ENCODE results near the gene ASCC2. TPM values are rescaled to one million over a fixed set of nuclear protein-coding genes. Genes with fewer than 3 reads are reported as not detected.
A peak's percentile ranks its signal among the peaks of the same experiment; 100 is the strongest.

Gene ASCC2
- total and polyA plus RNA-seq, 12 donors: 44.8 to 153 (median 74.7) TPM

DNA sequence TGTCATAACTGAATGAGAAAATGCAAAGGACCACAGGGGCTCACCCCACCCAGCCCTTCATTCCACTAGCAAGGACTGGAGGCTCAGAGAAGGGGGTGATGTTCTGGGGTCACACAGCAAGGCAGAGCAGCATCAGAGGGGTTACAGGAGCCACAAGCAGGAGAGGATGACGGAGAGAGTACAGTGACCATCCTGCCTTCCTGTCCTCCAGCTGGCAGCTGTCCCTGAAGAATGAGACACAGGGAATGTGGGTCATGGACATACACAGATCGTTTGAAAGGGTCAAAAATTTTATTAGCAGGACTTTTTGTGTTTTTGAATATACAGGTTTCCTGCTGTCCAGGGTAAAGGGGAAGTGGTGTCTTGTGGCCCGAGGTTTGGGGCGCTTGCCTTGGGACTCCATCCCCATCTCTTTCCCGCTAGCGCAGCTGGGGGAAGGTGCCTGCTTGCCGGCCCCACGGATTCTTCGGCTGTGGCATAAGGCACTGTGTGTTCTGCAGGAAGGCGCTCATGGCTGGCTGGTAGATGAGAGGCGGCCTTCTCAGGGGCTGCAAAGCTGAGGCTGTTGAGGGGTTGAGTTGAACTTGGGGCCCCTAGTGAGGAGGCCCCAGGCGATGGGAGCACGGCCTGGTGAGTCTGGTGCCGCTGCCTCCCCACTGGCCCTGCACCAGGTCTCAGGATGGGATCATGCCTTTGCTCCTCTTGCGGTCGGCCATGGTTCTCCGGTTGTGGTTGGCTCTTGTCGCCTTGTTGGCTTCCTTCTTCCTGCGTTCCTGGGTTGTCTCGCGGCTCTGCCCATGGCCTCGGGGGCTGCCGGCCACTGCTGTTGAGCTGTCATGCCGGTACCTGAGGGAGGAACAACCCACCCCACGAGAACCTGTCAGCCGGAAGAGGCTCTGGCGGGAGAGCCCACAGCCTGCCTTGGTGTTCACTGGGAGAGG, 49.5 kb downstream of the ASCC2 start:
- H3K9me3 ChIP-seq (replicated peaks in 1 of 3): no peaks in the 10 kb centered on the region
- peak; percentile 59 to 85 (median 81) for DNase-seq
- H3K4me1 ChIP-seq (replicated peaks in 1 of 2): peaks cover 27 to 40% of the 10 kb centered on the region in 2 donors
- intact Hi-C loops (cut with DNase I): no loop called here
- H3K27ac ChIP-seq: peak overlapping the region in 3 of 5 donors; percentile 66 to 73 (median 68)
- peaks cover 0 to 53% of the 10 kb centered on the region in 2 donors for H3K36me3 ChIP-seq (replicated peaks in 1 of 2)
- TF ChIP-seq POLR2A (IDR thresholded peaks at IDR 0.05) (no peak), CTCF (IDR thresholded peaks at IDR 0.05) (no peak)
- H3K27me3 ChIP-seq: no peaks in the 10 kb centered on the region
- no peak overlapping the region for H3K4me3 ChIP-seq
- WGBS, 4 donors: 59 to 73% (median 69%) methylated on average over 13 to 27 of the region's 27 CpGs

GRCh38 chr22:29787371-29787980, 50.6 kb downstream of the ASCC2 start:
- intact Hi-C loops (cut with DNase I): no loop called here
- TF ChIP-seq POLR2A (IDR thresholded peaks at IDR 0.05): no peak
- TF ChIP-seq CTCF (IDR thresholded peaks at IDR 0.05): no peak
- H3K4me1 ChIP-seq (replicated peaks in 1 of 2): peaks cover 28 to 40% of the 10 kb centered on the region in 2 donors
- peak overlapping the region in 2 of 5 donors; percentile 66 to 73 for H3K27ac ChIP-seq
- 44 to 60% (median 48%) methylated on average over 8 to 9 of the region's 9 CpGs for WGBS, 4 donors
- no peak overlapping the region for H3K4me3 ChIP-seq
- peaks cover 0 to 42% of the 10 kb centered on the region in 2 donors for H3K36me3 ChIP-seq (replicated peaks in 1 of 2)
- peak in 3 of 7 donors; percentile 46 to 64 (median 51) for DNase-seq
- no peaks in the 10 kb centered on the region for H3K9me3 ChIP-seq (replicated peaks in 1 of 3)
- H3K27me3 ChIP-seq: no peaks in the 10 kb centered on the region

- Histone ChIP-seq H3K27ac (no peak overlapping the region), H3K9me3 (replicated peaks in 1 of 3) (no peaks in the 10 kb centered on the region), H3K4me1 (replicated peaks in 1 of 2) (peaks cover 43 to 54% of the 10 kb centered on the region in 2 donors), H3K36me3 (replicated peaks in 1 of 2) (peaks cover 0 to 27% of the 10 kb centered on the region in 2 donors), H3K27me3 (no peaks in the 10 kb centered on the region), H3K4me3 (no peak overlapping the region)
- intact Hi-C loops (cut with DNase I): no loop called here
- 74 to 79% (median 75%) methylated on average over 5 of the region's 5 CpGs for WGBS, 4 donors
- no peak for DNase-seq
- TF ChIP-seq CTCF (IDR thresholded peaks at IDR 0.05) (no peak), POLR2A (IDR thresholded peaks at IDR 0.05) (no peak)
These were observed 52.0 kb downstream of the ASCC2 start for GRCh38 chr22:29786031-29786430.
